ENCODE measurements around the gene CNR2.

GRCh38 chr1:23958810-23959460, 45.8 kb upstream of the CNR2 start:
- TF ChIP-seq SP1 (IDR thresholded peaks at IDR 0.05) (no peak), FOXA1 (IDR thresholded peaks at IDR 0.05) (no peak), NFRKB (IDR thresholded peaks at IDR 0.05) (no peak), PKNOX1 (IDR thresholded peaks at IDR 0.05) (peak; percentile 91), ARNT (IDR thresholded peaks at IDR 0.05) (no peak), FOXK2 (IDR thresholded peaks at IDR 0.05) (no peak), SUZ12 (IDR thresholded peaks at IDR 0.05) (no peak), FOXM1 (IDR thresholded peaks at IDR 0.05; ENCODE audit: borderline replicate concordance) (no peak), CTBP1 (IDR thresholded peaks at IDR 0.05; ENCODE audit: borderline replicate concordance) (no peak), L3MBTL2 (conservative IDR thresholded peaks at IDR 0.05) (peak; percentile 82)

Data from HEK293T (cell line).